Activated CD8-positive, alpha-beta memory T cell treated with anti-CD3 and anti-CD28 coated beads, Interleukin-2, amount 50 U/mL, for 1 hour (primary cell): ENCODE measurements around the gene GPR108.
A peak's percentile ranks its signal among the peaks of the same experiment; 100 is the strongest.

ENCODE experiments used
- DNase-seq: peaks from one replicate; pipeline ENCODE4 v3.0.0-alpha.2; 2020; ENCODE audit errors: extremely low read depth

GPR108 gene

DNA sequence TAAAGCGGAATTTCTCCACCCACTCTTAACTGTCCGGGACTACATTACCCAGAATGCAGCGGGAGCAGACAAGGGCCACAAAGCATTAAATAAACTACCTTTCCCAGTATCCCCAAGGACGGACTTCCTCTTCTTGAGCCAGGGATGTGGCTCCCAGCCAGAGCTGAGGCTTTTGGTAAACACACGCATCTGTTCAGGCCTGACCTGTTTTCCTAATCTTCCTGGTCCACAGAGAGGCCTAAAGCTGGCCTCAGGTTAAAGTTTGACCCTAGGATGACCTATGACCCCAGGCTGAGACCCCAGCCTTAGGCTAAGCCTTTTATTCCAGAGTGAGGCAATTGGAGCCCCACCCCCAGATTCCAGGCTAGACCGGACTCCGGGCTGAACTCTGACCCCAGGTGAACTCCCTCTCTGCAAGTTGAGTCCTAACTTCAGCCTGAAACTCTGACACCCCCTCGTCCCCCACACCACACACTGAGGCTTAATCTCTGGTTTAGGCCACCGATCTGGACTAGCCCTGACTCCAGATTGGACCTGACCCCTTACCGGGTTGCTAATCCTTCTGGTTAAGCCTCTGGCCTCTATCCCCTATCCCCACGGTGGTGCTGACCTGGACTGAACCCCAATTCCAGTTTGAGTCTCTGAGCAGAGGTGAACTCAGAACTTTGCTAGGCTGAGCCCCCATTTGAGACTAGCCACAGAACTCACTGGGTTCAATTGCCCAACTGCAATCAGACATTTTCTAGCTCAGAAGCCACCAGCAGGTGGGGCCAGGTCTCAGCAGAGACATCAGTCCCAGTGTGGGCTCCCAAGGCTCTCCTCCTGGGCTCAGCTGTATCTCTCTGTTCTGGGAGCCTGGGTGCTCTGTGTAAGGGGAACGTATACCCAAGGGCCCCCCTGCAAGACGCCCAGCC is 750 bp upstream of the GPR108 start:
- DNase-seq, result peak; percentile 33

DNA sequence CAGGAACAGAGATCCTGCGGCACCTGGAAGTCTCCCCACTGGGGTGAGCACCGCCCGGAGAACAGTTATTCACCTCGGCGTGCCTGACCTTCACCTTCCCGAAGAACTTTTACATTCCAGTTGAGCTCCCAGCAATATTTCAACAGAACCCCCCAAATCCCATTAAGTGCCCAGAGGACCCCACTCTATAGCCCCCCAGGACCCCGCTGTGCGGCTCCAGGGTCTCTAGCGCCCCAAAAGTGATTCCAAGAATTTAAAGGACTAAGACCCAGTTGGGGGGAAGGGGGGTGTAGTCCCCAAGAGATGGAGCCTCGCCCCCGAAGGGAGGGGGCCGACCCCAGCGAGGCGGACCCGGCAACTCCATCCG is 480 bp downstream of the GPR108 start:
- no peak for DNase-seq

DNA sequence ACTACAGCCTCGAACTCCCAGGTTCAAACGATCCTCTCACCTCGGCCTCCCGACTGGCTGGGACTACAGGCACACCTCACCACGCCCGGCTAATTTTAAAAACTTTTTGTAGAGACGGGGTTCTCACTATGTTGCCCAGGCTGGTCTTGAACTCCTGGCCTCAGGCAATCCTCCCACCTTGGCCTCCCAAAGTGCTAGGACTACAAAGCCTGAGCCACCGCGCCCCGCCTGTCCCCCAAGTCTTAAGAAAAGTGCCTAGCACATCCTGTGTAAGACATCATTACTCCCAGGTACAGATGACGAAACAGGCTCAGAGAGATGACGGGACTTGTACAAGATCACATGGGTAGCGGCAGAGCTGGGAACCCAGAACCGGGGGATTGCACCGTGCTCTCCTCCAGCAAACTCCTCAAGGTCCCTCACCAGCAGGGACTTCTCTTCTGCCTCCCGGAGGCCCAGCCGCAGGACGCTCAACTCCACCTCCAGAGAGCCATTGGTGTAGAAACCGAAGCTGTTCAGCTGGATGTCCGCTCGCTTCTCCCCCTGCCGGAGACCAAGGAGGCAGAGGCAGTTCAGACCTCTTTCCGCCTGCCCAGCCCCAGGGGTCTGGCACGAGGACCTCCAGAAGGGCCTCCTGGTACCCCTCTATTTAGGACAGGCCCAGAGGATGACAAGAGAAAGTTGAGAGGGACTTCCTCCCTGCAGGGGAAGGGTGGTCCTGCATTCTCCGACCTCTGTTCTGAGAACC is 1.0 kb downstream of the GPR108 start:
- peak; percentile 36 for DNase-seq

DNA sequence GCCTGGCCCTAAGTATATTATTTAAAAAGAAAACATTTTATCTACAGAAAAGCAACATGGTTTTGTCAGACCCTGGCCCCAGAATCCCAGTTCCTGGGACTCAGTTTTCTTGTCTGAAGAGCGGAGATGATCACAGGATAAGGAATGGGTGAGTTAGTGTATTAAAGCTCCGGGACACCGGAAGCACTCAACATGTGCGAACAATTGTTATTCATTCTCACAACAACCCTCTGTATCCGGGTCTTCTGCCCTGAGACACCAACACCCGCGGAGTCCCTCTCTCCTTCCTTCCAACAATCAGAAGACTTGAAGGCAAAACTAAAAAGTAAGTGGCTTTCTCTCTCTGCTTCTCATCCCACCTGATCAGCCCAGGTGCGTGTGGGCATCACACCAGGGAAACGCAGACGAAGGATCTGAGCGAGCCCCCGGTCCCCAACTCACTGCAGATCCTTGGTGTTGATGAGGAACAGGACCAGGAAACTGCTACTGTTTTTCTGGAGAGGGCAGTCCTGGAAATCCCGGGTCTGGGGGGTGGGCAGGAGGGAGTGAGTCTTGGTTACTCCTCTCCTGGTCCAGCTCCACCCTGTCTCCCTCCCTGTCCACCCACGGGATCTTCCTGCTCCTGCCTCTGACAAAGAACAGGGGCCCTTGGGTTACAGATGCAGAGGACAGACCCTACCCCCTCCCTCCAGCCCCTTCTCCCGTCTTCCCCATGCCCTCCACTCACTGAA is 2.0 kb downstream of the GPR108 start:
- no peak for DNase-seq

DNA sequence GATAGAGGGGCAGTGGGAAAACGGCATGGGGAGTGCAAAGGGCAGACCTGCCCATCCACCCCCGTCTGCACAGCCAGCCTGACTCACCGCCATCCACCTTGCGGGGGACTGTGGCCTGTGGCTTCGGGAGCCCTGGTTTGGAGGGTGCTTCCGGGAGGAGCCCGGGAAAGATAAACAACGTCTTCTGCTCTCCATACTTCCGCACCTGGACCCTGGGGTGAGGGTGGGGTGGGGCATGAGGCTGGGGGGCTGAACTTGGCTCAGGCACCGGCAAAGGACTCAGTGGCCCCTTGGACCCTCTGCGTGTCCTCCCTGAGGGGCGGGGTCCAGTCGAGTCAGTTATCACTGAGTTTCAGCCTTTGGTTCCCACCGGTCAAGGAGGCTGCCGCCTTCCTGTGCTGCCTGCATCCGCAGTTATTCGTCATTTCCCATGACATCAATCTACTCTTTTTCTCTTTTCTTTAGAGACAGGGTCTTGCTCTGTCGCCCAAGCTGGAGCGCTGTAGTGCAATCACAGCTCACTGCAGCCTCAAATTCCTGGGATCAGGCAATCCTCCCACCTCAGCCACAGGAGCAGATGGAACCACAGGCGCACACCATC is 3.2 kb downstream of the GPR108 start:
- no peak for DNase-seq

DNA sequence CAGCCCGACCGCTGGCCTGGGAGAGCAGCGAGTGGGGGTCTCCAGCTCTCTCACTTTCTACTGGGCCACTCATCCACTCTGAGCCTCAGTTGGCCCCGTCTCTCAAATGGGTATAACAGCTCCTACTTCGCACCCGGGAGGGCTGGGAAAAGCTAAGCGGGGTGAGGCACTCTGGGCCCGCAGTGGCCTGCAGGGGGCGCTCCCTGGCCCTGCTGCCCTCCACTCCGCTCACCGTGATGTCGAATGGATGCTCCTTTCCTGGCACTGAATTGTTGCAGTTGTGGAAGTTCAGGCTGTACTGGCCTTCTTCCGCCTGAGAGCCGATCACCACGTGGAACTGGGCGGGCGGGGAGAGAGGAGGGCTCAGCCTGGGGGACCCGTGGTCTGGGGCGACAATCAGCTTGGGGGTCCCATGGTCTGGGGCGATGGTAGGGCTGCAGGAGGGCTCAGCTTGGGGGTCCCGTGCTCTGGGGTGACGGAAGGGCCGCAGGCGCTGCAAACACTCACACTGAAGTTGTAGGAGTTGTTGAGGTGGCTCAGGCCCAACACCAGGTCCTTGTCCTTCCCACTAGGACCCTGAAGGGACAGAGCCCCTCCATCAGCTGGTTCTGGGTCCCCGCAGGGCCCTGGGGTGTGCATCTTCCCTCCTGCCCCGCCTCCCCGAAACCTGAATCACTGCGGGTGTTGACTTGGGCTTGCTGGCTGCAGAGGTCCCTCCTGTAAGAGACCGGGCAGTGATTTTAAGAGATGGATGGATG is 3.9 kb downstream of the GPR108 start:
- DNase-seq, result no peak

DNA sequence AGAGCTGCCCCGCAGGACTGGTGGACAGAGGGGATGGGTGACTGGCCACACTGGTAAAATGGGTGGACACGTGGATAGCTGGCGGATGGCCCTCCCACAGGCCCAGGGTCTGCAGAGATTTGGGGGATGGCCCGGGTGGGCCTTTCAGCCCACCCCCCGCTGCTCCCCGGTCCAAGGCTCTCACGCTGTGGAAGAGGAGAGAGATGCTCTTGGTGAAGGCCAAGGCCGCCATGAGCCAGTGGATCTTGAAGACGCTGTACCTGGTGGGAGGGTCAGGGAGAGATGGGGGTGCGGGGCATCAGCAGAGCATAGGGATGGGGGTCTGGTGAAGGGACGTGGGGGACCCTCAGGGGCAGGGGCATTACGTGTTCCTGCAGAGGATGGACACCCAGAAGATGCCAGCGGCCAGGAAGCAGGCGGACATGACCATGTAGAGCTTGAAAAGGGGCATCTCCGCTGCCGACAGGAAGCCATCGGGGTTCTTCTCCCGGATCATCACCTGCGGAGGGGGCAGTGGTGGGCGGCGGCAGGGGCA is 4.5 kb downstream of the GPR108 start:
- no peak for DNase-seq

DNA sequence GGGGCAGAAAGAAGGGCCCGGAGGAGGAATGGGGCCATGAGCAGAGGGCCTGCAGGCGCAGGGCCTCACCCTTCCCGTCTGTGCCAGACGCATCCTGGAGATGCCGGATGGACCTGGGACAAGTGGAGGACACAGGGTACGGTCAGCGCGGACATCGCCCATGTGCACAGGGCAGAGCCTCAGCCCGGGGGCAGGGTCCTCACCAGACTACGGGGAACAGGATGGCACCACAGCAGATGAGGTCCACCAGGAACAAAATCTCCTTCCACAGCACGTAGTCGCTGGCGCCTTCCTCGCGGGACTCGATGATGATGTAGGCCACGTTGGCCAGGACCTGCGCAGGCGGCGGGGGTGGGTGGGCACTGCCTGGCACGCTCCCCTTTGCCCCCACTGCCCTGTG is 5.6 kb downstream of the GPR108 start:
- no peak for DNase-seq

DNA sequence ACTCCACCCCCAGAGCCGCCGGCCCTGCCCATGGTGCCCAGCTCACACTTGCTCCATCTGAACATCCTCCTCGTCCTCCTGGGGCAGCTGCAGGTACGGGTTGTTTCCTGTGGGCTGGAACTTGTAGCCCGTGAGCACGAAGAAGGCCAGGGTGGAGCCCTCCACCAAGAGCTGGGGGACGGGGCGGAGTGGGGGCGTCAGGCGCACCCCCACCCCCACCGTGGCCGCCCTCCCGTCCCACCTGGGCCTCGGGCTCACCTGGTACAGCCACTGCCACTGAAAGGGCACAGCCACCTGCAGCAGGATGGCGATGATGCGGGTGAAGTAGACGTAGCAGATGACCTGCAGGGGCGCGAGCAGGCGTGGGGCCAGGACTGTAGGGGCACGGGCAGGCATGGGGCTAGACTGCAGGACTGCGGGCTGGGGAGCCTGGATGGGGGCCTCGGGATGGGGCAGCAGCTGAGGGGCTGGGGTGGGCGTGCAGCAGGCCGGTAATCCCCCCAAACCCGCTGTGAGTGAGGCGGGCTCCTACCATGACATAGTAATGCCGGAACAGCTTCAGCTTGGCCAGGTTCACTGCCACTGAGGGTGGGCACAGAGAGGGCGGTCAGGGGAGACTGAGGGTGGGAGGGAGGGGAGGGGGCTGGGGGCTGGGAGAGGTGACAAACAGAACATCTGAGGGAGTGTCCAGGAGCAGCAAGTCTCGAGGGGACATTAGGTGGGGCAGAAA is 6.3 kb downstream of the GPR108 start:
- no peak for DNase-seq

DNA sequence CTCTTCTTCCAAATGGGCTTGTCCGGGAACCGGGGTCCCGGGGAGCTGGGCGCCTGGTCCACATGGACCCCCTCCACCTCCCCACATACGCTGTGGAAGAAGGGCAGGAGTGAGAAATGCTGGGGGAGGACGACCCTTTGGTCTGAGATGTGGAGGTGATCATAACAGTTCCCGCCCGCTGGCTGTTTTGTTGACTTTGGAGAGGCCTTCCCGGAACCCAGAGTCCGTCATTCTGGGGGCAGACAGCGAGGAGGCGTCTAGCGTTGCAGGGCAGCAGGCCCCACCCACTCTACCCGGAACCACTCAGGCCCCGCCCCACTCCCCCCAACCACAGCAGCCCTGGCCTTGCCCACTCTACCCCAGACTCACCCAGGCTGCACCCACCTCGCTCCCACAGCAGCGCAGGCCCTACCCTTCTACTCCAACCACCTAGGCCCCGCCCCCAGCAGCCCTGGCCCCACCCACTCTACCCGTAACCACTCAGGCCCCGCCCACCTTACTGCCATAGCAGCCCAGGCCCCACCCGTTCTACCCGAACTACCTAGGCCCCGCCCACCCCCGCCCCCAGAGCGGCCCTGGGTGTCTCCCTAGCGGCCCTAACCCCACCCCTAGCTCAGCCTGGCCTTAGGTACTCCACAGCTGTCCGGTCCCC is 7.1 kb downstream of the GPR108 start:
- DNase-seq, result no peak

DNA sequence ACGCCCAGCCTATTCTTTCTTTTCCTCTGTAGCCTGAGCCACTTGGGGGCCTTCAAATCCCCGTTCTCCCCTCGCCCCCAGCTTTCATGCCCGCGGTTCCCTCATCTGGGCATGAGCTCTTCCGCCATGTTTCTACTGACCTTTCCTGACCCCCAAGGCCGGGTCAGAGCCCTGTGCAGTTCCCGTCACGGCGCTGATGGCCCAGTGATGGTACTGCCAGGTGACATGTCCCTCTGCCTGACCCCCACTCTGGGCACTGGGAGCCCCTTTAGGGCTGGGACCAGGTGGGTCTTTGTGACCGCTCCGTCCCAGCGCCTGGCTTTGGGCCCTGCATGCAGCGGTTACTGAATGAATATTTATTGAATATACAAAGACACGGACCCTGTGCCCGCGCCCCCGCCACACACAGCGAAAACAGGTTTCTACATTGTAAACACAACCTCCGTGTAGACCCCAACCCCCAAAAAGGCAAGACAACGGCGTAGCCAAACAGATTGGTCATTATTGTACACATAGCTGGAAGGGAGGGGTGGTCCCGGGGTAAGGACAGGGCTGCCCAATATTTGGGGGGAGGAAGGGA is 7.7 kb downstream of the GPR108 start:
- DNase-seq, result no peak

DNA sequence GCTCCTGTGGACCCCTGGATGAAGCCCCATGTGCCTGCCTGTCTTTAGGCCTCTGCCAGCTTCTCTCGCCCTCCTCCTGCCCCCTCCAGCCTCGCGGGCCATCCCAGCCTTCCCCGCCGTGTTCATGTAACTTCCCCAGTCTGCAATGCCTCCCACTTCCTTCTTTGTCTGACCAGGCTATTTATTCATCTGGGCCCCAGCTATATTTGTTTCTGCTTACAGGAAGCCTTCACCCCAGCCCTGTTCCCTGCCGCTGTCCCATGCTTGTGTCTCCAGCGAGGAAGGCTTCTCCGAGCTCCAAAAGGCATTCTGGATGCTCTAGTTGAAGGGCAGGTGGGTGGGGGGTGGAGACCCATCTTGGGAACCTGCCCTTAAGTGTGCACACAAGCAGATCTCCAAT is 9.0 kb downstream of the GPR108 start:
- no peak for DNase-seq

DNA sequence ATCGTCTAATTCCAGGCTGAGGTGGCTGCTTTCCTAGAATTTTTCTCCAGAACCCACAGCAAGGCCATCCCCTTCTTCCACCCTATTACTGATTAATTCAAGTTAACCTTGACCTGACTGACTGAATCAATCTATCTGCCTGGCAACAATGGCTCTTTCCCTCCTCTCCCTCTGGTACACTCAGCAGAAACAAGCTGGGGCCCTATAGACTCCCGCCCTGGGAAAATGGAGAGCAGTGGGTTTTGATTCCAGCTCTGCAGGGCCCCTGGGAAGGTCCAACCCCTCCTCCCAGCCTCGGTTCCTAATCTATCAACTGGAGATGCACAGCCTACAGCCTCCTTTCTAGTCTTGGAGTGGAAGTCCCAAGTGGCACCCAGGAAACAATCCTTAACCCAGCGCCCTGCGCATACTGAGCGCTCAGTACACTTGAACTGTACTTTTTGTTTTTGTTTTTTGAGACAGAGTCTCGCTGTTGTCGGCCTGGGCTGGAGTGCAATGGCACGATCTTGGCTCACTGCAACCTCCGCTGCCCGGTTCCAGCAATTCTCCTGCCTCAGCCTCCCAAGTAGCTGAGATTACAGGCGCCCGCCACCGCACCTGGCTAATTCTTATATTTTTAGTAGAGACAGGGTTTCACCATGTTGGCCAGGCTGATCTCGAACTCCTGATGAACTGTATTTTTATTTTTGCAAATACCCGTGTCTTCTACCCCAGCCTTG is 11.7 kb downstream of the GPR108 start:
- no peak for DNase-seq

DNA sequence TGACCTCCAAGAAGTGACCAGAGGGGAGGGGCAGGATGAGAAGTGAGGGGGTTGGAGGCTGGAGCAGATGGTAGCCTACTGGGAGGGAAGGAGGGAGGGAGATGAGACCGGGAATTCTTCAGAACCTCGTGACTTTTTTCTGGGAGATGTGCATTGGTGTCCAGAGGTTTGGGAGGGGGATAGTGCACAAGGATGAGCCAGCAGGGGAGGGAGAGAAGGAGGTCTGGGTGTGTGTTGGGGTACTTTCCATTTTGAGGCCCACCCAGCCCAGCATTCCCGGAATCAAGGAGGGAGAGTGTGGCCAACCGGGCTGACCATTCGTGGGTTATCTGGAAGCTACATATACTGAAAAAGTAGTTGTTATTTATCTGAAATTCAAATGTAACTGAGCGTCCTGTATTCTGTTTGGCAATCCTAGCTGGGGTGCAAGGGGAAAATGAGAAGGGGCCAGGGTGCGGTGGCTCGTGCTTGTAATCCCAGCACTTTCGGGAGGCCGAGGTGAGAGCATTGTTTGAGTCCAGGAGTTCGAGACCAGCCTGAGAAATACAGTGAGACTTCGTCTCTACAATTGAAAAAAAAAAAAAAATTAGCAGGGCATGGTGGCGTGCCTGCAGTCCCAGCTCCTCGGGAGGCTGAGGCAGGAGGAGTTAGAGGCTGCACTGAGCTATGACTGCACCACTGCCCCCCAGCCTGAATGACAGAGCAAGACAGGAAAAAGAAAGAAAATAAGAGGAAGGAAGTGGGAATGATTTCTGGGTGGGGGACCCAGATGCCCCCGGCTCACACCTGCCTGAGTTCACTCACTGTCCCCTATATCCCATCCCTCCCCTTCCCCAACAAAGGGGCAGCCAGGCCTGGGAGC is 12.5 kb downstream of the GPR108 start:
- no peak for DNase-seq

DNA sequence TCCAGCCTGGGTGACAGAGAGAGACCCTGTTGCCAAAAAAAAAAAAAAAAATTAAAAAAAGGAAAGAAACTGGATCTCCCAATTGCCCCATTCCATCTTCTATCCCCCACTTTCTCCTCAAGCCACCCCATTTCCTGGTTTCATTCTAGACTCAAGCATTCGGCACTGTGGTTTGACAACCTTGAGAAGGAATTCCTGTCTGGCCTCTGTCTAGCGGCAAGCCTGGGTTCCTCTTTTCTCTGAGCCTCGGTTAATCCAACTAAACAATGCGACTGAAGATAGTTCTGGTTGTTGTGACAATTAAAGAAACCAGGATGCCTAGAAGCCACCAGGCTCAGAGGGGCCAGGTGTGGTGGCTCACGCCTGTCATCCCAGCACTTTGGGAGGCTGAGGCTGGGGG is 13.6 kb downstream of the GPR108 start:
- no peak for DNase-seq

DNA sequence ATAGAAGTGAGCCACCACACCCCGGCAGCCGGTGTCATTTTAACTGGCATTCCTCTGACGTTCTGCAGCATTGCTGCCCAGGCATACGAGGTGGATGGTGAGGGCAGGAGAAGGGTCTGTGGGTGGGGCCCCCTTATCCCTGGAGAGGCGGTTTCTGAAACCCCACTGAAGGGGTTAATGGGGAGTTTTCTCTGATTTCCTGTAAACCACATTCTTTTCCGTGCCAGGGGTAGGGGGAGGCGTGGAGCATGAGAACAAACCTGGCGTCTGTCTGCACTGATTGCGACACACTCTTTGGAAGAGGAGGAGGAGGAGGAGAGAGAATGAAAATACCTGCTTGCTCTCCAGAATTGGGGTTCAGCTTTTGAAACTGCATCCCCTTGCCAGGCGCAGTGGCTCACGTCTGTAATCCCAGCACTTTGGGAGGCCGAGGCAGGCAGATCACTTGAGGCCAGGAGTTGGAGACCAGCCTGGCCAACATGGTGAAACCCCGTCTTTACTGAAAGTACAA is 14.2 kb downstream of the GPR108 start:
- DNase-seq, result no peak

DNA sequence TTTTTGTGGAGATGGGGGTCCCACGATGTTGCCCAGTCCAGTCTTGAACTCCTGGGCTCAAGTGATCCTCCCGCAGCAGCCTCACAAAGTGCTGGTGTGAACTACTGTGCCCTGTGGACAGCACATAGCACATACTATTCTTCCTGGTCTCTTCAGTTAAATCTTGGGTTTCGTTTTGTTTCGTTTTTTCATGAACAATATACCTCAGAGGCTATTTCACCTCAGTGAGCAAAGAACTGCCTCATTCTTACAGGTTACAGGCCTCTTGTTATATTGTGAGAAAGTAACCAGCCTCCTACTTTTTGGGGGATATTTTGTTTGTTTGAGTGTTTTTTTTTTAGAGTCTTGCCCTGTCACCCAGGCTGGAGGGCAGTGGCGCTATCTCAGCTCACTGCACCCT is 15.6 kb downstream of the GPR108 start:
- DNase-seq, result no peak

DNA sequence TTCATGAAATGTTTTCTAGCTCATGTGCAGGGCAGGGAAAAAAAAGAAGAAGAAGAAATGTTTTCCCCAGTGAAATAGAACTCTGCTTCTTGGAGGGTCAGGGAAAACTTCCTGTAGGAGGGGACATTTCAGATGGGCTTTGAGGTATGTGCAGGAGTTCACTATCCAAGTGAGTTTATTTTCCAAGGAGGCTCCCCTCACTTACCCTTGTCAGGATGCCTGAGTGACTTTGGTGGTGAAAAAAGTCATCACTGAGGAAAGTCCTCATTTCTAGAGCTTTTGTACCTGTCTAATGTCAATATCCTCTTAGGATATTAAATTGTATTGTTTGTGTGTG is 16.3 kb downstream of the GPR108 start:
- no peak for DNase-seq
